Measurements from ENCODE around the gene MYO7B. TPM values are rescaled to one million over a fixed set of nuclear protein-coding genes. Genes with fewer than 3 reads are reported as not detected.

The MYO7B gene
- polyA plus RNA-seq, 6 donors from 2014 or later = 1.7 to 44.3 (median 12.0) TPM

DNA sequence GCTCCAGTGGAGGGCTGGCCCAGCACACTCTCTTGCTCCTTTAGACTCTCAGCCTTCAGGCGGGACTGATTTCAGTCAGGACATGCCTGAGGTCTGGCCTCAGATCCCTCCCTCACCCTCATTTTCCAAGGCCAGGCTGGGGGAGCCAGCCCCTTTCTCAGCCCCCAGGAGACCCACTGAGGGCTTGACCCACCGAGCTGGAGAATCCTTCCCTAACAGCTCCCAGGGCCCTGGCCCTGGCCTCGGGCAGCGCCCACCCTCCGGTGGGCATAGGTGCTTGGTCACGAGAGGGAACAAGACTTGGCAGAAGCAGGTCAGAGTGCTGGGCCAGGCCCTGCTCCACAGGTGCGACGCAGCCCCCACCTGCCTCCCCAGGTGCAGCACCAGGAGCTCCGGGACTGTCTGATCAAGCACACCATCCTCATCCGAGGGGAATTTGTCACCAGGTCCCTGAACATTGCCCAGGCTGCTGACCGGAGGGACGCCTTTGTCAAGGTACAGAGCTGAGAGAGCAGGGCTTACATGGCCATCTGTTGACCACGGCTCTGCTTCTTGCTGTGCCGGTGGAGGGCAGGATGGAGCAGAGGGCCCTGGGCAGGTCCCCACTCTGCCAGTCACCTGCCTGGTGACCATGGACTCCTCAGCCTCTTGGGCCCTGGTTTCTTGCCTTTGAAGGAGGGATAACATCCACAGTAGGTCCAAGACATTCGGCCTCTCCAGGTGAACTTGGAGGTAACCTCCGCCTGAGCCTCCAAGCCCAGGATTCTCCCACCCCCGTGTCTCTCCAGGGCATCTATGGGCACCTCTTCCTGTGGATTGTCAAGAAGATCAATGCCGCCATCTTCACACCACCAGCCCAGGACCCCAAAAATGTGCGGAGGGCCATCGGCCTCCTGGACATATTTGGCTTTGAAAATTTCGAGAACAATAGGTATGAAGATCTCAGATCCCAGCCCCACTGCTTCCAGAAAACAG lies 46.3 kb downstream of the MYO7B start:
- Mint-ChIP-seq H3K36me3 (no peaks in the 10 kb centered on the region), H3K27me3 (no peaks in the 10 kb centered on the region), H3K4me1 (peaks cover 28 to 50% (median 31%) of the 10 kb centered on the region in 3 donors), H3K9me3 (no peaks in the 10 kb centered on the region), H3K27ac (peak overlapping the region in 2 of 6 donors; percentile 15 to 64), H3K4me3 (peak overlapping the region in 1 of 8 donors; percentile 9)
- no peak for ATAC-seq (ENCODE audit: low read depth in 2 of 2)
- no peak for DNase-seq

DNA sequence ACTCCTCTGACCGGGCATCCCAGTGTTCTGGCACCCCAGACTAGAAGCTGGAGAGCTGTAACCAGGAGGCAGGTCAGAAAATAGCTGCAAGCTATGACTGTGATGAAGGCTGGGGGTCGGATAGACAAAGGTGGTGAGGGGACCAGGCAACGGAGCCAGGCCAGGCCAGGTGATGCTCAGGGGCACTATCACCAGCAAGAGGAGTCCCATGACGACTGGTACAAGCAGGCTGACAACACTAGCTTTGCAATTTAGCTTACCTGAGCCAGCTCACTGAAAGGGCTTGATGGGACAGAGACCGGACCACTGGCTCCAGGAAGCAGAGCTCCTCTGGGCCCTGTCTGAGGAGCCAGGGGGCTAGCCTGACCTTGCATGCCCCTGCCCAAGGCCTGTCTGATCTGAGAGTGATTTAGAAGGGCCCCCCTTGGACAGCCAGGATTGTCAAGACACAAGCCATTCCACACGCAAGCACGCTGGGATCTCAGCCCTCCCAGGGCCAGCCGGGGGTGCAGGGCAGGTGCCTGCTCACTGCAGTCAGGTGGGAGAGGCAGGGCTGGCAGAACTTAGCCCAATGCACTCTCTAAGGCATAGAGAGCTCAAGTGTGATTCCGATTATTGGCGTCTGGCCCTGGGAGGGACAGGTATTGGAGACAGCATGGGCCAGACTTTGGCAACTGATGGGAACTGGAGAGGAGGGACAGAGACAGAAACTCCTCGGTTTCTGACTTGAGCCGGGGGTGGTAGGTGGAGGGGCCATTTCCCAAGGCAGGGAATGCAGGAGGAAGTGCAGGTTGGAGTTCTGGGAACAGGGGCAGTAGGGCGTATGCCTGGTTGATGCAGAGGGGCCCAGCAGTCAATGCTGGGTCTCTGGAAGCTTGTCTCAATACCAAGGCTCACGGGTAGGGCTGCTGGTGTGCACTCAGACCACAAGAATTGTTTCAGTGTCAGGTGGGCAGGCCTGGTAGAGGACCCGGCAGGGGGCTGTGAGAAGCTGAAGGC lies 47.7 kb downstream of the MYO7B start:
- Mint-ChIP-seq H3K9me3 (no peaks in the 10 kb centered on the region), H3K36me3 (no peaks in the 10 kb centered on the region), H3K27me3 (no peaks in the 10 kb centered on the region), H3K4me3 (no peak overlapping the region), H3K27ac (peak overlapping the region in 1 of 6 donors; percentile 67), H3K4me1 (peaks cover 16 to 48% (median 22%) of the 10 kb centered on the region in 3 donors)
- no peak for ATAC-seq (ENCODE audit: low read depth in 2 of 2)
- no peak for DNase-seq

DNA sequence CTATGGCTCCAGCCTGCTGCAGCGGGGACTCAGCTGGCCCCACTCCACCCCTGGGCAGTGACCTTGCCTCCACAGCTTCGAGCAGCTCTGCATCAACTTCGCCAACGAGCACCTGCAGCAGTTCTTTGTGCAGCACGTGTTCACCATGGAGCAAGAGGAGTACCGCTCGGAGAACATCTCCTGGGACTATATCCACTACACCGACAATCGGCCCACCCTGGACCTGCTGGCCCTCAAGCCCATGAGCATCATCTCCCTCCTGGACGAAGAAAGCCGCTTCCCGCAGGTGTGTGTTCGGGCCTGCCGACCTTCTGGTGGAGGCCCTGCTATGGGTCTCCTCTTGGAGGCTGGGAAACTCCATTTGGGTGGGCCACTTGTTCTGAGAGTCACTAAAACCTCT lies 48.6 kb downstream of the MYO7B start:
- no peak for ATAC-seq (ENCODE audit: low read depth in 2 of 2)
- Mint-ChIP-seq H3K27me3 (no peaks in the 10 kb centered on the region), H3K27ac (no peak overlapping the region)

DNA sequence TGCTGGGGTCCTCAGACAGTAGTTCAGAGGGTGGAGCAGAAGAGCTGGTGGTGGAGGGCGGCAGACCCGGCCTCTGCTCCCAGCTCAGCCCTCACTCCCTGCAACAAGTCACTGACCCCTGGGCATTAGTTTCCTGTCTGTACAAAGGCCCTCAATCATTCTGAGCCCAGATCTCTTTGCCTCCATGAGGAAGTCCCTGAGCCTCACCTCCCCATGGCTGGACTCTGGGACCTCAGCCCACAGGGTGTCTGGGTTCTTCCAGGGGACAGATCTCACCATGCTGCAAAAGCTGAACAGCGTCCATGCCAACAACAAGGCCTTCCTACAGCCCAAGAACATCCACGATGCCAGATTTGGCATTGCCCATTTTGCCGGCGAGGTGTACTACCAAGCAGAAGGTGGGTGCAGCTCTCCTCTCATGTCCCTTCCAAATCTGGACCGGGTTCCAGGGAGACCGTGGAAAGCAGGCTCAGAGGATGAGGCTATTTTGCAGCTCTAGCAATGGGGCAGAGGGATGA lies 49.1 kb downstream of the MYO7B start:
- ATAC-seq (ENCODE audit: low read depth in 2 of 2) = no peak
- peak overlapping the region in 1 of 6 donors; percentile 62 for H3K27ac Mint-ChIP-seq
- no peak for DNase-seq
- H3K9me3 Mint-ChIP-seq = no peaks in the 10 kb centered on the region
- H3K36me3 Mint-ChIP-seq = no peaks in the 10 kb centered on the region
- no peaks in the 10 kb centered on the region for H3K27me3 Mint-ChIP-seq
- no peak overlapping the region for H3K4me3 Mint-ChIP-seq
- H3K4me1 Mint-ChIP-seq = peaks cover 7 to 40% (median 12%) of the 10 kb centered on the region in 3 donors

More for the DNA sequence above, 48.6 kb downstream of the MYO7B start:
- peaks cover 7 to 43% (median 13%) of the 10 kb centered on the region in 3 donors for H3K4me1 Mint-ChIP-seq
- H3K9me3 Mint-ChIP-seq = no peaks in the 10 kb centered on the region
- H3K4me3 Mint-ChIP-seq = no peak overlapping the region
- H3K36me3 Mint-ChIP-seq = no peaks in the 10 kb centered on the region
- DNase-seq = no peak

DNA sequence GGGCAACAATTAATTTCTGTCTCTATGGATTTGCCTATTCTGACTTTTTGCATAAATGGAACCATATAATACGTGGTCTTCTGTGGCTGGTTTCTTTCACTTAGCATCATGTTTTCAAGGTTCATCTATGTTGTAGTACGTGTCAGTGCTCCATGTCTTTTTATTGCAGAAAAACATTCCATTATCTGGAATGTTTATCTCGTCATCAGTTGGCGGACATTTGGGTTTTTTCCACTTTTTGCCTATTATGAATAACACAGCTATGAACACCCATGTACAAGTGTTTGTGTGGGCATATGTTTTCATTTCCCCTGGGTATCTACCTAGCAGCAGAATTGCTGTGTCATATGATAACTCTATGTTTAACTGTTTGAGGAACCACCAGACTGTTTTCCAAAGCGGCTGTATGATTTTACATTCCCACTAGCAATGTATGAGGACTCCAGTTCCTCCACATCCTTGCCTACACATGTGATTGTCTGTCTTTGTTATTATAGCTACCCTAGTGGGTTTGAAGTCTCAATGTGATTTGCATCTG lies 49.9 kb downstream of the MYO7B start:
- no peaks in the 10 kb centered on the region for H3K36me3 Mint-ChIP-seq
- H3K4me1 Mint-ChIP-seq = peaks cover 7 to 39% (median 12%) of the 10 kb centered on the region in 3 donors
- H3K9me3 Mint-ChIP-seq = no peaks in the 10 kb centered on the region
- H3K27me3 Mint-ChIP-seq = no peaks in the 10 kb centered on the region
- DNase-seq (no peak), ATAC-seq (ENCODE audit: low read depth in 2 of 2) (no peak)
- peak overlapping the region in 2 of 6 donors; percentile 32 to 62 for H3K27ac Mint-ChIP-seq
- H3K4me3 Mint-ChIP-seq = no peak overlapping the region

DNA sequence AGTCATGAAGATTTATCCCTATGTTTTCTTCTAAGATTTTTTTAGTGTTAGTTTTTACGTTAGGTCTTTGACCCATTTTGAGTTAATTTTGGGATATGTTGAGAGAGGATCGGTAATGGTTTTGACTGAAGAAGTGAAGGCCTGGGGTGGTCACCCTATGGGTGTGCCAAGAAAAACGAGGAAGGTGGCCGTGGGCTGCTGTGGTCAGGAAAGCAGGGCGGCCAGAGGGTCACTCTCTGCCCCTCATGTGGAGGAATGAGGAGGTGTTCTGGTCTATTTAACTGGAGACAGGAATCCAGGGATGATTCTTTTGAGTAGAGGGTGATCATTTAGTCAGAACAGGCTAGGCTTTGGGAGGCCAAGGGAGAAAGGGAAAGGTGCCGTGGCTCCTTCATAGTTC lies 50.7 kb downstream of the MYO7B start:
- no peaks in the 10 kb centered on the region for H3K9me3 Mint-ChIP-seq
- H3K4me3 Mint-ChIP-seq = no peak overlapping the region

DNA sequence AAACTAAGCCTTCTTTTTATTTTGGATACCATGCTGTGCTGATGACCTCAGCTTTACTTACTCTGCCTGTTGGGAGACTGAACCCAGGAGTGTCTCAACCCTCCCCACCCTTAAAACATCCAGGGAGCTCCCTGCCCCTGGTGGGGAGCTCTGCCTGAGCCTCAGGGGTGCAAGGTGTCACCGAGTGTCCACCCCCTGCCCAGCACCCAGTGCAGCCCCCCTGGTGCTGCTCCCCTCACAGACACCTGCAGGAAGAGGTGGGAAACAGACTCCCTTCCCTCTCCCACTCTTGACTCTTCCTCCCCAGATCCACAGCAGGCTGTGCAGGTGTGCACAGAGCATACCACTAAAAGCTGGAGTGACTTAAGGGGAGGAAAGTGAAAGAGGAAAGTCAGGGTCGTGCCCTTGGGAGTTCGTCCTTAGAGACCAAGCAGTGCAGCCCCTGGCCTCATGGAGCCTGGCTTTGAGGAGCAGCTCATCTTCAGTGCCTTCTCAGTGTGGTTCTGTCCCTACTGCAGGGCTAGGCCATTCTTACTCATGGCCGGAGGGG lies 51.3 kb downstream of the MYO7B start:
- DNase-seq (no peak), ATAC-seq (ENCODE audit: low read depth in 2 of 2) (no peak)
- H3K27ac Mint-ChIP-seq = no peak overlapping the region
- no peak overlapping the region for H3K4me3 Mint-ChIP-seq
- H3K27me3 Mint-ChIP-seq = no peaks in the 10 kb centered on the region
- H3K9me3 Mint-ChIP-seq = no peaks in the 10 kb centered on the region
- H3K4me1 Mint-ChIP-seq = peaks cover 12 to 46% (median 16%) of the 10 kb centered on the region in 3 donors
- no peaks in the 10 kb centered on the region for H3K36me3 Mint-ChIP-seq

More for the DNA sequence above, 50.7 kb downstream of the MYO7B start:
- Mint-ChIP-seq H3K27me3 (no peaks in the 10 kb centered on the region), H3K36me3 (no peaks in the 10 kb centered on the region), H3K27ac (peak overlapping the region in 1 of 6 donors; percentile 62), H3K4me1 (peaks cover 10 to 39% (median 12%) of the 10 kb centered on the region in 3 donors)
- DNase-seq (no peak), ATAC-seq (ENCODE audit: low read depth in 2 of 2) (no peak)

DNA sequence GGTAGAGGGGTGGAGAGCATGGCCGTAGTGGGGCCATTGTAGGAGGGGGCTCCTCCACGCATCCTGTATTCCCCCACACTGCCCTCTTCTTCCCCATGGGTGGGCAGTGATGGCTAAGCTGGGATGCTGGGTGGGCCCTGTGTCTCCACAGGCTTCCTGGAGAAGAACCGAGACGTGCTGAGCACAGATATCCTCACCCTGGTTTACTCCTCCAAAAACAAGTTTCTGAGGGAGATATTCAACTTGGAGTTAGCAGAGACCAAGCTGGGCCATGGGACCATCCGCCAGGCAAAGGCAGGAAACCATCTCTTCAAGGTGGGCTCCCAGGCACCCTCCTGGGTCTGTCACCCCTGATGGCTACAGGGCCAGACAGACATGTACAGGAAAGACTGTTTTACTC lies 52.8 kb downstream of the MYO7B start:
- Mint-ChIP-seq H3K27me3 (no peaks in the 10 kb centered on the region), H3K27ac (no peak overlapping the region)

DNA sequence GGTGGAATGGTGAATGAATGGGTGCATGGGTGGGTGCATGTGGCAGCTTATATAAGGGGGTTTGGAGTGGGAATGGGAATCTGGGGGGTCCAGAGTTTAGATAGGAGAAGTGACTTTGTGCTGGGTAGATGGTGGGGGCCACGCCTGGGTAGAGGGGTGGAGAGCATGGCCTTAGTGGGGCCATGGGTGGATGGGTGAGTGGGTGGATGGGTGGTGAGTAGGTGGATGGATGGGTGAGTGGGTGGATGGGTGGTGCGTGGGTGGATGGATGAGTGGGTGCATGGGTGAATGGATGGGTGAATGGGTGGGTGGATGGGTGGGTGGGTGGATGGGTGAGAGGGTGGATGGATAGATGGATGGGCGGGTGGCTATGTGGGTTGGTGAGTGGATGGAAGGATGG lies 53.9 kb downstream of the MYO7B start:
- ATAC-seq (ENCODE audit: low read depth in 2 of 2) = no peak
- Mint-ChIP-seq H3K9me3 (no peaks in the 10 kb centered on the region), H3K36me3 (no peaks in the 10 kb centered on the region), H3K27ac (peak overlapping the region in 1 of 6 donors; percentile 36), H3K27me3 (no peaks in the 10 kb centered on the region), H3K4me1 (peaks cover 7 to 39% (median 21%) of the 10 kb centered on the region in 3 donors), H3K4me3 (no peak overlapping the region)
- no peak for DNase-seq

More for the DNA sequence above, 52.8 kb downstream of the MYO7B start:
- DNase-seq = no peak
- Mint-ChIP-seq H3K9me3 (no peaks in the 10 kb centered on the region), H3K4me1 (peaks cover 6 to 40% (median 18%) of the 10 kb centered on the region in 3 donors), H3K4me3 (no peak overlapping the region), H3K36me3 (no peaks in the 10 kb centered on the region)
- no peak for ATAC-seq (ENCODE audit: low read depth in 2 of 2)

DNA sequence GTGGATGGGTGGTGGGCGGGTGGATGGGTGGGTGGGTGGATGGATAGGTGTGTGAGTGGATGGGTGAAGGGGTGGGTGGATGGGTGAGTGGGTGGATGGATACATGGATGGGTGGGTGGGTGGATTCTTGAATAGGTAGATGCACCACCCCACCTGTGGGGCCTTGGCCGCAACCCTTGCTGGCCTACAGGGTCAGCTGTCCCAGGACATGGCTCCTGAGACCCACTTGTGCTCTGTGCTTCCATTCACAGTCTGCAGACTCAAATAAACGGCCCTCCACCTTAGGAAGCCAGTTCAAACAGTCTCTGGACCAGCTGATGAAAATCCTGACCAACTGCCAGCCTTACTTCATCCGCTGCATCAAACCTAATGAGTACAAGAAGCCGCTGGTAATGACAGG lies 54.4 kb downstream of the MYO7B start:
- Mint-ChIP-seq H3K9me3 (no peaks in the 10 kb centered on the region), H3K27me3 (no peaks in the 10 kb centered on the region), H3K36me3 (no peaks in the 10 kb centered on the region), H3K4me3 (no peak overlapping the region), H3K4me1 (peaks cover 12 to 44% (median 24%) of the 10 kb centered on the region in 3 donors), H3K27ac (no peak overlapping the region)
- ATAC-seq (ENCODE audit: low read depth in 2 of 2) (no peak), DNase-seq (no peak)

DNA sequence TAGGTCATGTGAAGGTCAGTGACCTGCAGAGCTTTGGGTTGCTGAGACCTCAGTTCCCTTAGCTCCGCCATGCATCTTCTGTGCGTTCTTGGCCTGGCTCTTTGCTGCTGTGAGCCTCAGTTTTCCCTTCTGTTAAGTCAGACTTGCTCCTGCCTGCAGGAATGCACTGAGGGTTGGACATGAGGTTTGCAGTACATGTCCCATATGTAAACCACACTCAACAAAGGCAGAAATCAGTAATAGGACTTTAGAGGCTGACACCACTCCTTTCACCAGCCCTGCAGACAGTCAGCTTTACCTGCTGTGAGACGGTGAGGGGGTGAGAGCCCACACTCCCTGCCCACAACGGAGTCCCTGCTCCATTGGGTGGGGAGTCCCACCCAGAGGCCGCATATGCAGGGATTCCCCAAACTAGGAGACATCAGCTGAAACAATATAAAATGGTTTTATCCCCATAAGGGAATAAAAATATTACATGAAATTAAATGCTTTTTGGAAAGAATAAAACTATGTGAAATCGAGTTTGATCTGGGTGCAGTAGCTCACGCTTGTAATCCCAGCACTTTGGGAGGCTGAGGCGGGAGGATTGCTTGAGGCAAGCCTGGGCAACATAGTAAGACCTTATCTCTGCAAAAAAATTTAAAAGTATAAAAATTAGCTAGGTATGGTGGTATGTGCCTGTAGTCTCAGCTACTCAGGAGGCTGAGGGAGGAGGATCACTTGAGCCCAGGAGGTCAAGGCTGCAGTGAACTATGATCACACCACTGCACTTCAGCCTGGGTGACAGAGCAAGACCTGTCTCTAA lies 55.1 kb downstream of the MYO7B start:
- Mint-ChIP-seq H3K27me3 (no peaks in the 10 kb centered on the region), H3K4me3 (no peak overlapping the region), H3K36me3 (no peaks in the 10 kb centered on the region), H3K9me3 (peaks cover 0 to 2% (median 0%) of the 10 kb centered on the region in 7 donors), H3K4me1 (peaks cover 19 to 51% (median 26%) of the 10 kb centered on the region in 3 donors), H3K27ac (peak overlapping the region in 2 of 6 donors; percentile 28 to 57)
- DNase-seq (no peak), ATAC-seq (ENCODE audit: low read depth in 2 of 2) (no peak)

All from naive B cell (primary cell).